K562 (cell line): ENCODE measurements around the gene SEPTIN12. TPM values are rescaled to one million over a fixed set of nuclear protein-coding genes. Genes with fewer than 3 reads are reported as not detected.

Source experiments
- BCOR ChIP-seq: fragments of 450-650 bp; IDR thresholded peaks from 2 replicates; pipeline ENCODE4 v1.6.1; 2016
- CBX1 ChIP-seq: sonication (generic); IDR thresholded peaks from 2 replicates; pipeline ENCODE4 v1.6.1; 2016; ENCODE audit warnings: antibody characterized with exemption, low read depth, mild to moderate bottlenecking
- CCNT2 ChIP-seq: IDR thresholded peaks from 2 replicates; pipeline ENCODE4 v1.6.1; 2011; ENCODE audit warnings: borderline replicate concordance, low read depth, mild to moderate bottlenecking, moderate library complexity, mixed read lengths, low read length; ENCODE audit not compliant: insufficient read length; ENCODE audit errors: extremely low read depth
- CLOCK ChIP-seq: fragments of 250-450 bp; sonication (Bioruptor Pico); IDR thresholded peaks from 2 replicates; pipeline ENCODE4 v1.4.0; 2020; ENCODE audit warnings: mild to moderate bottlenecking, moderate library complexity, borderline replicate concordance
- FOXA1 ChIP-seq: fragments of 450-650 bp; IDR thresholded peaks from 2 replicates; pipeline ENCODE4 v1.6.1; 2016; ENCODE audit warnings: mild to moderate bottlenecking, borderline replicate concordance
- PCBP1 ChIP-seq: fragments of 200-400 bp; formaldehyde crosslinking; IDR thresholded peaks from 2 replicates; pipeline ENCODE4 v1.6.1; 2018; ENCODE audit warnings: mild to moderate bottlenecking, low read depth, low read length; ENCODE audit not compliant: poor library complexity, severe bottlenecking
- RAD51 ChIP-seq: fragments of 450-650 bp; IDR thresholded peaks from 2 replicates; pipeline ENCODE4 v1.7.1; 2016; ENCODE audit warnings: low read depth, mild to moderate bottlenecking, borderline replicate concordance
- RFX1 ChIP-seq: fragments of 450-650 bp; IDR thresholded peaks from 2 replicates; pipeline ENCODE4 v1.6.1; 2016; ENCODE audit warnings: mild to moderate bottlenecking, moderate library complexity
- SMARCA5 ChIP-seq: fragments of 450-650 bp; IDR thresholded peaks from 2 replicates; pipeline ENCODE4 v1.6.1; 2016
- TCF7L2 ChIP-seq: fragments of 150-350 bp; IDR thresholded peaks from 2 replicates; pipeline ENCODE4 v1.6.1; 2016; ENCODE audit warnings: low read depth, mild to moderate bottlenecking, low read length, moderate library complexity
- TGIF2 ChIP-seq: sonication (generic); formaldehyde crosslinking; IDR thresholded peaks from 2 replicates; pipeline ENCODE4 v1.8.1; 2022; ENCODE audit warnings: mild to moderate bottlenecking, missing genetic modification reagents, moderate library complexity
- UBTF ChIP-seq, 2 experiments: IDR thresholded peaks; 2 replicates each; pipeline ENCODE4 v1.6.1; 2012; ENCODE audit warnings: improper control_type of control experiment in 2 of 2, low read depth in 2 of 2, low read length in 2 of 2, borderline replicate concordance in 1 of 2
- XRCC4 ChIP-seq: IDR thresholded peaks from one replicate; pipeline ENCODE4 v1.6.1; 2011; ENCODE audit not compliant: insufficient read depth, insufficient read length; ENCODE audit errors: extremely low read depth
- ZNF12 ChIP-seq: sonication (generic); formaldehyde crosslinking; IDR thresholded peaks from 2 replicates; pipeline ENCODE4 v1.4.0; 2020; ENCODE audit warnings: mild to moderate bottlenecking, missing genetic modification reagents
- ZNF586 ChIP-seq: fragments of 450-650 bp; formaldehyde crosslinking; conservative IDR thresholded peaks from 2 replicates; pipeline ENCODE4 v1.4.0; 2020; ENCODE audit warnings: mild to moderate bottlenecking, moderate library complexity
- ZNF76 ChIP-seq: fragments of 250-450 bp; sonication (Bioruptor Pico); IDR thresholded peaks from 2 replicates; pipeline ENCODE4 v1.4.0; 2020; ENCODE audit warnings: mild to moderate bottlenecking, moderate library complexity, borderline replicate concordance
- polyA plus RNA-seq, 8 experiments: library from polyadenylated mRNA; depleted of rRNA in 4 of 8; stranded (reverse) in 5 of 8; unstranded in 3 of 8; fragments of >200 nt; fragmentation: Nextera tagmentation in 2 of 8; fragmentation: Illumina TruSeq in 1 of 8; extraction: Ambion mirVana in 2 of 8; extraction: Trizol in 1 of 8; gene quantifications; 2 replicates each; pipeline versions ENCODE4 v1.2.1 to v1.2.3, GENCODE V29; 2011 to 2014; ENCODE audit warnings: inconsistent platforms in 1 of 8, missing spikeins in 1 of 8
- total RNA-seq, 7 experiments: library from RNA; depleted of rRNA in 6 of 7; stranded (reverse); fragments of >200 nt in 6 of 7; fragmentation: Illumina TruSeq in 2 of 7; extraction: Trizol in 2 of 7; gene quantifications; 2 replicates each; pipeline versions ENCODE4 v1.2.1 to v1.2.3, GENCODE V29; 2011 to 2021; ENCODE audit warnings: low replicate concordance in 1 of 7
- TF ChIP-seq, protein P1 (sequence below): sonication (generic); formaldehyde crosslinking; IDR thresholded peaks from 2 replicates; pipeline ENCODE4 v1.8.0; 2023; ENCODE audit warnings: missing genetic modification reagents, mild to moderate bottlenecking, borderline replicate concordance

The SEPTIN12 gene
- total and polyA plus RNA-seq, 9 of the 15 experiments (the other 6 are each of a cell fraction or from before 2014, with no cell fraction given): not detected

- TF ChIP-seq, protein P1, sequence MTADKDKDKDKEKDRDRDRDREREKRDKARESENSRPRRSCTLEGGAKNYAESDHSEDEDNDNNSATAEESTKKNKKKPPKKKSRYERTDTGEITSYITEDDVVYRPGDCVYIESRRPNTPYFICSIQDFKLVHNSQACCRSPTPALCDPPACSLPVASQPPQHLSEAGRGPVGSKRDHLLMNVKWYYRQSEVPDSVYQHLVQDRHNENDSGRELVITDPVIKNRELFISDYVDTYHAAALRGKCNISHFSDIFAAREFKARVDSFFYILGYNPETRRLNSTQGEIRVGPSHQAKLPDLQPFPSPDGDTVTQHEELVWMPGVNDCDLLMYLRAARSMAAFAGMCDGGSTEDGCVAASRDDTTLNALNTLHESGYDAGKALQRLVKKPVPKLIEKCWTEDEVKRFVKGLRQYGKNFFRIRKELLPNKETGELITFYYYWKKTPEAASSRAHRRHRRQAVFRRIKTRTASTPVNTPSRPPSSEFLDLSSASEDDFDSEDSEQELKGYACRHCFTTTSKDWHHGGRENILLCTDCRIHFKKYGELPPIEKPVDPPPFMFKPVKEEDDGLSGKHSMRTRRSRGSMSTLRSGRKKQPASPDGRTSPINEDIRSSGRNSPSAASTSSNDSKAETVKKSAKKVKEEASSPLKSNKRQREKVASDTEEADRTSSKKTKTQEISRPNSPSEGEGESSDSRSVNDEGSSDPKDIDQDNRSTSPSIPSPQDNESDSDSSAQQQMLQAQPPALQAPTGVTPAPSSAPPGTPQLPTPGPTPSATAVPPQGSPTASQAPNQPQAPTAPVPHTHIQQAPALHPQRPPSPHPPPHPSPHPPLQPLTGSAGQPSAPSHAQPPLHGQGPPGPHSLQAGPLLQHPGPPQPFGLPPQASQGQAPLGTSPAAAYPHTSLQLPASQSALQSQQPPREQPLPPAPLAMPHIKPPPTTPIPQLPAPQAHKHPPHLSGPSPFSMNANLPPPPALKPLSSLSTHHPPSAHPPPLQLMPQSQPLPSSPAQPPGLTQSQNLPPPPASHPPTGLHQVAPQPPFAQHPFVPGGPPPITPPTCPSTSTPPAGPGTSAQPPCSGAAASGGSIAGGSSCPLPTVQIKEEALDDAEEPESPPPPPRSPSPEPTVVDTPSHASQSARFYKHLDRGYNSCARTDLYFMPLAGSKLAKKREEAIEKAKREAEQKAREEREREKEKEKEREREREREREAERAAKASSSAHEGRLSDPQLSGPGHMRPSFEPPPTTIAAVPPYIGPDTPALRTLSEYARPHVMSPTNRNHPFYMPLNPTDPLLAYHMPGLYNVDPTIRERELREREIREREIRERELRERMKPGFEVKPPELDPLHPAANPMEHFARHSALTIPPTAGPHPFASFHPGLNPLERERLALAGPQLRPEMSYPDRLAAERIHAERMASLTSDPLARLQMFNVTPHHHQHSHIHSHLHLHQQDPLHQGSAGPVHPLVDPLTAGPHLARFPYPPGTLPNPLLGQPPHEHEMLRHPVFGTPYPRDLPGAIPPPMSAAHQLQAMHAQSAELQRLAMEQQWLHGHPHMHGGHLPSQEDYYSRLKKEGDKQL: no peak
- TF ChIP-seq BCOR (no peak), CBX1 (0 out of 2 replicates have a peak, but pooled peaks have one; percentile 13), FOXA1 (no peak), RFX1 (no peak), ZNF12 (CRISPR knock-in tag) (no peak), ZNF586 (no peak), UBTF (IDR thresholded peaks at IDR 0.05; ENCODE audit: borderline replicate concordance in 1 of 2, low read depth in 2 of 2, low read length in 2 of 2) (0 out of 4 replicates have a peak, but pooled peaks have one; percentile 42), PCBP1 (peak; percentile 83), ZNF76 (CRISPR knock-in tag) (no peak), RAD51 (no peak), CLOCK (CRISPR knock-in tag) (no peak), TCF7L2 (no peak), XRCC4 (no peak), CCNT2 (peak; percentile 55), SMARCA5 (no peak), TGIF2 (CRISPR knock-in tag) (no peak)
These were observed 14.6 kb upstream of the SEPTIN12 start (continued) for GRCh38 chr16:4802659-4803287.
